DOHH2 (cell line): ENCODE results near the gene B3GNT8.

Source experiments
- H3F3A ChIP-seq: fragments of 200-600 bp; sonication (generic), shearing (Covaris generic); 2 replicates; pipeline ENCODE4 v1.6.0; 2016; ENCODE audit warnings: antibody characterized with exemption, mild to moderate bottlenecking; ENCODE audit not compliant: control insufficient read depth, insufficient read depth
- H3K27ac ChIP-seq: fragments of 200-600 bp; sonication (generic); 2 replicates; pipeline ENCODE4 v1.5.1; 2014; ENCODE audit warnings: low read depth, mild to moderate bottlenecking, low read length, moderate library complexity
- H3K27me3 ChIP-seq: fragments of 200-600 bp; sonication (generic); 2 replicates; pipeline ENCODE4 v1.6.1; 2014; ENCODE audit warnings: mild to moderate bottlenecking, low read length, mixed read lengths; ENCODE audit not compliant: control insufficient read depth
- H3K36me3 ChIP-seq: fragments of 200-600 bp; sonication (generic); 2 replicates; pipeline ENCODE4 v1.6.1; 2014; ENCODE audit warnings: mild to moderate bottlenecking, low read length, moderate library complexity, mixed read lengths; ENCODE audit not compliant: control insufficient read depth
- H3K4me1 ChIP-seq: fragments of 200-600 bp; sonication (generic); 2 replicates; pipeline ENCODE4 v1.6.1; 2014; ENCODE audit warnings: mild to moderate bottlenecking, low read length, mixed read lengths; ENCODE audit not compliant: control insufficient read depth
- H3K4me2 ChIP-seq: fragments of 200-600 bp; sonication (generic); 2 replicates; pipeline ENCODE4 v1.6.0; 2014; ENCODE audit warnings: mild to moderate bottlenecking, low read length, moderate library complexity
- H3K4me3 ChIP-seq: fragments of 200-600 bp; sonication (generic); 2 replicates; pipeline ENCODE4 v1.5.1; 2014; ENCODE audit warnings: mild to moderate bottlenecking, low read length, mixed read lengths
- H3K79me2 ChIP-seq: fragments of 200-600 bp; sonication (generic); 2 replicates; pipeline ENCODE4 v1.6.1; 2014; ENCODE audit warnings: mild to moderate bottlenecking, low read length, mixed read lengths; ENCODE audit not compliant: control insufficient read depth
- H3K9me2 ChIP-seq: fragments of 200-600 bp; sonication (generic); replicated peaks from 2 replicates; pipeline ENCODE4 v1.6.1; 2014; ENCODE audit warnings: mild to moderate bottlenecking, low read length, mixed read lengths; ENCODE audit not compliant: control insufficient read depth
- H3K9me3 ChIP-seq: fragments of 200-600 bp; sonication (generic); 2 replicates; pipeline ENCODE4 v1.6.1; 2014; ENCODE audit warnings: antibody characterized with exemption, low read length, mixed read lengths; ENCODE audit not compliant: control insufficient read depth, insufficient read depth
- H4K20me1 ChIP-seq: fragments of 200-600 bp; sonication (generic); 2 replicates; pipeline ENCODE4 v1.6.0; 2014; ENCODE audit warnings: low read depth, mild to moderate bottlenecking, antibody characterized with exemption, low read length, moderate library complexity; ENCODE audit not compliant: control insufficient read depth, insufficient read depth
- CTCF ChIP-seq: fragments of 200-600 bp; sonication (generic); IDR thresholded peaks from one replicate; pipeline ENCODE4 v1.5.1; 2014; ENCODE audit warnings: antibody characterized with exemption, mild to moderate bottlenecking, low read depth, low read length; ENCODE audit not compliant: poor library complexity, severe bottlenecking
- EZH2phosphoT487 ChIP-seq: fragments of 200-600 bp; sonication (generic); IDR thresholded peaks from 2 replicates; pipeline ENCODE4 v1.6.1; 2017; ENCODE audit warnings: borderline replicate concordance, mild to moderate bottlenecking, antibody characterized with exemption, low read length, moderate library complexity, mixed read lengths

The B3GNT8 gene

DNA sequence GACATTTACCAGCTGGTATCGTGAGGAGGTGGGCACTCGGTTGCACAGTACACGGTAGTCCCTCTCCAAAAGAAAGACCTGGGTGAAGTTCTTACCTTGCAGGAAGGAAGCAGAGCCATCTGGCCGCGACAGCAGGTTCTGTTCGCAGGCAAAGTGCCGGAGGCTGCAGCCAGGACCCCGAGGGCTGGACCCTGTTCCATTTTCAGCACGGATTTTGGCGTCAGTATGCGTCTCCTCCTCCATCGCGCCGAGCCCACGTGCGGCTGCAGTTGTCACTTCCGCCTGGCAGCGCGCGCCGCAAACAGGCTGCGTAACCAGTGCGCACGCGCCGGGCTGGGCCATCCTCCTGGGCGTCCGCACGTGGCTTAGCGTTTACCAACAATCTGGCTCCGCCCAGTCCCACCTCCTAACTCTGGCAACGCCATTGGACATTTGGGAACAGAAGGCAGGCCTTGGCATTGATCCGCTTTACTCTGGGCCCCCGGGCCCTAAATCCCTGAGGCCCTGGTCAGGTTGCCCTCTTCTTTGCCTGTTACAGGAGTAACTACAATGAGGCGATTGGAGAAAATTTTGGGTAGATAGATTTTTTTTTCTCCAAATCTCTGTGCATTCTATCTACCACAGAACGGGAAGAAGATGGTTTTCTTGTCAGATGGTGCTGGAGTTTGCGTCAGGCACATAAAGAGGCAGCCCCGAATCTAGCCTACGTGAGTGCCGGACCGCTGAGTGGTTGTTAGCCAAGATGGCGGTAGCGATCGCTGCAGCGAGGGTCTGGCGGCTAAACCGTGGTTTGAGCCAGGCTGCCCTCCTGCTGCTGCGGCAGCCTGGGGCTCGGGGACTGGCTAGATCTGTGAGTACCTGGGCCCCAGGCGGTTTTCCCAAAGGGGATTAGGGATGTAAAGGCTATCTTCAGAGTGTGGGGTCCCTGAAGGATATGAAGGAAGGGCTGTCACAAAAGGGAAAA lies 29.8 kb downstream of the B3GNT8 start, which contains the start of the genes BCKDHA and EXOSC5:
TSS of gene BCKDHA (plus strand) at position 733 of the 964 bp plus-strand sequence. CDS start at position 743, 10 bp downstream.
TSS of gene EXOSC5 (minus strand) at position 274 of the 964 bp plus-strand sequence. CDS start at position 243, 31 bp downstream.
- no peak for TF ChIP-seq CTCF
- TF ChIP-seq EZH2phosphoT487 = no peak
- H3F3A ChIP-seq = no peaks in the 10 kb centered on the region
- H3K4me1 ChIP-seq = peaks cover 30% of the 10 kb centered on the region
- peaks cover 22% of the 10 kb centered on the region for H3K36me3 ChIP-seq
- H3K27ac ChIP-seq = peak within 1 kb of the TSS; percentile 78
- no peaks in the 10 kb centered on the region for H4K20me1 ChIP-seq
- no peaks in the 10 kb centered on the region for H3K9me2 ChIP-seq
- H3K4me3 ChIP-seq = peak within 1 kb of the TSS; percentile 99
- H3K79me2 ChIP-seq = peaks cover 63% of the 10 kb centered on the region
- no peaks in the 10 kb centered on the region for H3K9me3 ChIP-seq
- no peaks in the 10 kb centered on the region for H3K27me3 ChIP-seq
- H3K4me2 ChIP-seq = peak within 1 kb of the TSS; percentile 64

DNA sequence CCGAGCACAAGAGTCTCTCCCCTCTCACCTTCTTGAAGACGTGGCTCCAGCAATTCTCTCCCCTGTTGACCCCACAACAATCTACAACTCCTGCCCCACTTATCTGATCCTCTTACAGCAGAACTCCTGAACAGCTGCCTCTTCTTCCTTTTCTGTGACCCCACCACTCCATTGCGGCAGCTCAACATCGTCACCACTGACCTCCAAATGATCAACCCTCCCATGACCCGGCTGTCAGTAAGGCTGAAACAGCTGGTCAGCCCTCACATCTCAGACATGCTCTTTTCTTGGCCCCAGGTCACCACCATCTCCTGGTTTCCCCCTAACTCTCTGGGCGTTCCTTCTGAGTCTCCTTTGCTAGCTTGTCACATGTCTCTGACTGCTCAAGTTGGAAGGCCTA lies 31.8 kb downstream of the B3GNT8 start:
- H3K79me2 ChIP-seq = peaks cover 63% of the 10 kb centered on the region
- H3K4me1 ChIP-seq = peaks cover 30% of the 10 kb centered on the region
- H3K36me3 ChIP-seq = peaks cover 38% of the 10 kb centered on the region
- H3K27me3 ChIP-seq = no peaks in the 10 kb centered on the region
- H3K27ac ChIP-seq = no peak overlapping the region
- peak overlapping the region; percentile 64 for H3K4me2 ChIP-seq
- no peaks in the 10 kb centered on the region for H3F3A ChIP-seq
- H3K4me3 ChIP-seq = peak overlapping the region; percentile 99
- no peaks in the 10 kb centered on the region for H3K9me2 ChIP-seq
- H4K20me1 ChIP-seq = no peaks in the 10 kb centered on the region
- no peak for TF ChIP-seq CTCF
- TF ChIP-seq EZH2phosphoT487 = no peak
- H3K9me3 ChIP-seq = no peaks in the 10 kb centered on the region

DNA sequence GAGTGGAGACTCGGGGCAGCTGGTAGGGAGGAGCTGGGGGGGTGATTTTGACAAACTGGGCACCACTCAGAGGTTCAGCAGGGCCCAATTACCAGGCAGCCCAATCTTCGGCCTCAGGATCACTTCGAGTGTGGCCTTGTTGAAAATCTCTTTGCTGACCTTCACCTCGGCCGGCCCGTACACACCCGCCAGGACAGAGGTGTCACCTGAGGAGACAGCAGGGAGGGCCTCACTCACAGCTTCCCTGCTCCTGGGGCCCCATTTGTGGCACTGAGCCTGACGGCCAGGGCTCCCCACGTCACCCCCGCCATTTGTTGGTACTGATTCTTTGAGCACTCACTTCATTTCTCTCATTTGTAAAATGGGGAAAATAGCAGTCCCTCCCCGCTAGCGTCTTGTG lies 34.4 kb downstream of the B3GNT8 start:
- TF ChIP-seq CTCF (no peak), EZH2phosphoT487 (no peak)
- peaks cover 48% of the 10 kb centered on the region for H3K79me2 ChIP-seq
- H3K9me3 ChIP-seq = no peaks in the 10 kb centered on the region
- no peak overlapping the region for H3K27ac ChIP-seq
- no peak overlapping the region for H3K4me2 ChIP-seq
- H3K4me1 ChIP-seq = peaks cover 21% of the 10 kb centered on the region
- peaks cover 53% of the 10 kb centered on the region for H3K36me3 ChIP-seq
- H3F3A ChIP-seq = no peaks in the 10 kb centered on the region
- H4K20me1 ChIP-seq = no peaks in the 10 kb centered on the region
- no peak overlapping the region for H3K4me3 ChIP-seq
- H3K27me3 ChIP-seq = no peaks in the 10 kb centered on the region
- no peaks in the 10 kb centered on the region for H3K9me2 ChIP-seq
